Psoas muscle (tissue), 8 donors: ENCODE results near the gene ADARB1. TPM values are rescaled to one million over a fixed set of nuclear protein-coding genes. Genes with fewer than 3 reads are reported as not detected.
"Not testable (repeated sequence)": the region's sequence is repeated elsewhere in the genome, so short reads cannot be mapped to it uniquely, and the experiment has no call there.

Experiments used
- ATAC-seq, 4 donors: fragments of 200-7000 bp; cut with Tn5 transposase; one replicate each; pipeline ENCODE4 v1.9.1; 2020; ENCODE audit warnings: moderate library complexity in 3 of 4, mild to moderate bottlenecking in 2 of 4
- DNase-seq, 2 donors: peaks; one replicate each; pipeline ENCODE4 v3.0.0-alpha.2; 2020
- H3K27ac ChIP-seq: fragments of 200-600 bp; one replicate; pipeline ENCODE4 v1.8.0; 2022
- H3K27me3 ChIP-seq, 3 donors: fragments of 200-600 bp in 1 of 3; one replicate each; pipeline versions ENCODE4 v1.6.1 to v1.8.0; 2013 to 2022; ENCODE audit warnings: low read length in 2 of 3, mild to moderate bottlenecking in 2 of 3, moderate library complexity in 1 of 3; ENCODE audit not compliant: insufficient read depth in 3 of 3
- H3K36me3 ChIP-seq, 2 donors: fragments of 200-600 bp in 1 of 2; one replicate each; pipeline versions ENCODE4 v1.6.1 to v1.8.0; 2013 to 2022; ENCODE audit warnings: low read depth in 1 of 2, mild to moderate bottlenecking in 1 of 2, moderate library complexity in 1 of 2; ENCODE audit not compliant: insufficient read depth in 1 of 2
- H3K4me1 ChIP-seq: fragments of 200-600 bp; one replicate; pipeline ENCODE4 v1.8.0; 2022
- H3K4me3 ChIP-seq: fragments of 200-600 bp; one replicate; pipeline ENCODE4 v1.8.0; 2022; ENCODE audit warnings: mild to moderate bottlenecking
- H3K9me3 ChIP-seq: fragments of 200-600 bp; one replicate; pipeline ENCODE4 v1.8.0; 2022
- CTCF ChIP-seq: fragments of 200-600 bp; IDR thresholded peaks from one replicate; pipeline ENCODE4 v1.8.0; 2022; ENCODE audit warnings: antibody characterized with exemption
- WGBS, 3 donors: extraction: QIAGEN DNeasy Blood & Tissue Kit; methylation state at CpG; one replicate each; pipeline versions ENCODE4 v1.1.6 to v1.1.7; 2013; 5-methylcytosine and 5-hydroxymethylcytosine counted together
- intact Hi-C, 2 donors: fragments of 100-400 bp; cut with DNase I; formaldehyde crosslinking; loops; one replicate each; pipeline versions ENCODE4 v1.11.0 to v1.14.2; 2022
- polyA plus RNA-seq, 3 donors: library from polyadenylated mRNA; stranded (reverse); fragments of 200-250 nt; gene quantifications; one replicate each; pipeline ENCODE4 v1.2.3, GENCODE V29; 2013
- total RNA-seq, 4 donors: library from RNA; stranded (reverse); fragmentation: NEBNext Ultra II Directional in 2 of 4; extraction: Animal tissue kit (Norgen Biotek cat#: 25700) in 2 of 4; gene quantifications; one replicate each; pipeline versions ENCODE4 v1.2.1 to v1.2.4, GENCODE V29; 2021 to 2023
- donor health status: healthy with polysubstance abuse.
- donor health status: DM: no; HTN: no; CAD: no; lungs with moderate emphysema.
- donor health status: Bipolar disorder and iron deficiency.
- donor health status: healthy.
- donor health status: DM: yes; HTN: yes; CAD: no.
- donor health status: DM: no; HTN: no; CAD: no.
- donor health status: DM: no; HTN: no; CAD: no.
- donor health status: DM: yes; HTN: yes; CAD: no.

The ADARB1 gene
- total and polyA plus RNA-seq, 7 donors: 3.8 to 22.7 (median 6.9) TPM

GRCh38 chr21:45136927-45137611 lies 62.7 kb downstream of the ADARB1 start:
- DNase-seq: peak; percentile 87 to 92
- ATAC-seq: peak; percentile 54 to 68 (median 58)
- no peaks in the 10 kb centered on the region for H3K27me3 ChIP-seq
- peak; percentile 90 for TF ChIP-seq CTCF
- WGBS, 3 donors: 29 to 40% (median 33%) methylated on average over 11 of the region's 11 CpGs
- H3K27ac ChIP-seq: peak overlapping the region; percentile 71
- peaks cover 45% of the 10 kb centered on the region for H3K4me1 ChIP-seq
- H3K9me3 ChIP-seq: no peaks in the 10 kb centered on the region
- no peak overlapping the region for H3K4me3 ChIP-seq
- no peaks in the 10 kb centered on the region for H3K36me3 ChIP-seq
- intact Hi-C loops: loop anchor here (2.0 to 10.0 kb wide), 5 partner anchors 188 to 802 kb away; partner anchors contain the start of genes CFAP410 (in 1 of the 2) and PTTG1IP (in 1 of the 2)

GRCh38 chr21:45137612-45137937 lies 63.2 kb downstream of the ADARB1 start:
- Histone ChIP-seq H3K27ac (no peak overlapping the region), H3K36me3 (no peaks in the 10 kb centered on the region), H3K9me3 (no peaks in the 10 kb centered on the region), H3K27me3 (no peaks in the 10 kb centered on the region), H3K4me1 (peaks cover 45% of the 10 kb centered on the region), H3K4me3 (no peak overlapping the region)
- no peak for TF ChIP-seq CTCF
- intact Hi-C loops: loop anchor here (2.0 to 10.0 kb wide), 5 partner anchors 189 to 803 kb away; partner anchors contain the start of genes CFAP410 (in 1 of the 2) and PTTG1IP (in 1 of the 2)
- DNase-seq (no peak), ATAC-seq (no peak)

DNA sequence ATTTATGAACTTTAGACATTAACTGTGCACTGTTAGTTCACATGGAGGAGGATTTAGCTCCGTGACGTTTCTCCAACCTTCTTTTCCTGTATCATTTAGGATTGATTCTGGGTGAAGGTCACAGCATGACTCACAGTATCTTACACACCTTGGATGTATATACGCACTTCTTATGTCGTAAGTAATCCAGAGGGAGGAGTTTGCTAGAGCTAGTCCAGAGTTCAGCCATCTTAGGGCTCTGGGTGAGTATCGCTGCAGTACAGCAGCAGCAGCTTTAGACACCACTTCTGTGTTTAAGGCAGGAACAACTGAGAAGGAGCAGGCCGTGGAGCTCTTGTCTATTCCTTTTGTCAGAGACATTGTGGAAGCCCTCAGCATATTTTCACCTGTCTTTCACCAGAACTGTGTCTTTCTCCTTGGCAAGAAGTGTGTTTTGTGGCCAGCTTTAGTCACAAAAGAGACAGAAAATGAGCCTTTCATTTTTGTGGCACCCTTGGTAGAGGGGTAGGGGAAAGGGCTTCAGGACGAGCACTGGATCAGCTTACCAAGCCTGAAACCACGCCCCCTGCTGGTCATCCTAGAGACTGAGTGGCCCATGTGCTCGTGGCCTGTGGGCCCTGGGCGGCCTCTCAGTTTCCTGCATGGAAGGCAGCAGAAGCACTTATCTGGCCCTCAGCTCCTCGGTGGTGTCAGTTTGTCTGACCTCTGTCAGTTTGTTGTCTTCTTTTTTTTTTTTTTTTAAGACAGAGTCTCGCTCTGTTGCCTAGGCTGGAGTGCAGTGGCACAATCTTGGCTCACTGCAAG lies 64.0 kb downstream of the ADARB1 start:
- peak; percentile 74 to 80 for DNase-seq
- no peaks in the 10 kb centered on the region for H3K36me3 ChIP-seq
- H3K27me3 ChIP-seq: no peaks in the 10 kb centered on the region
- TF ChIP-seq CTCF: peak; percentile 69
- peak in 3 of 4 donors; percentile 21 to 48 (median 25) for ATAC-seq
- H3K4me1 ChIP-seq: peaks cover 45% of the 10 kb centered on the region
- H3K27ac ChIP-seq: no peak overlapping the region
- intact Hi-C loops: loop anchor here (10.0 kb wide), 3 partner anchors 264 to 804 kb away; partner anchors contain the start of genes CFAP410 (in 1 of the 2) and PTTG1IP (in 1 of the 2)
- 63 to 66% (median 64%) methylated on average over 12 of the region's 12 CpGs for WGBS, 3 donors
- H3K9me3 ChIP-seq: no peaks in the 10 kb centered on the region
- no peak overlapping the region for H3K4me3 ChIP-seq

DNA sequence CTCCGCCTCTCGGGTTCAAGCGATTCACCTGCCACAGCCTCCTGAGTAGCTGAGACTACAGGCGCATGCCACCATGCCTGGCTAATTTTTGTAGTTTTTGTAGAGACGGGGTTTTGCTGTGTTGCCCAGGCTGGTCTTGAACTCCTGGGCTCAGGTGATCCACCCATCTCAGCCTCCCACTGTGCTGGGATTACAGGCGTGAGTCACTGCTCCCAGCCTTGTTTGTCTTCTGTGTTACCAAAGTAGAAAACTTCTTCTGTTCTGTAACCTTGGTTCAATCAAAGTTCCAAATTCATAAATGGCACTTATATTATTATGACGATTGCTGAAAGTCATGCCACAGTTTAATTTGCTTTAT lies 64.6 kb downstream of the ADARB1 start:
- DNase-seq, H3K36me3 ChIP-seq, H3K9me3 ChIP-seq, H3K27ac ChIP-seq, H3K4me3 ChIP-seq, ATAC-seq, H3K27me3 ChIP-seq: not testable (repeated sequence)
- WGBS, 3 donors: 93 to 97% (median 95%) methylated on average over 7 of the region's 7 CpGs
- intact Hi-C loops: loop anchor here (10.0 kb wide), 3 partner anchors 264 to 804 kb away; partner anchors contain the start of genes CFAP410 (in 1 of the 2) and PTTG1IP (in 1 of the 2)
- peaks cover 45% of the 10 kb centered on the region for H3K4me1 ChIP-seq

GRCh38 chr21:45139473-45139872 lies 65.1 kb downstream of the ADARB1 start:
- Histone ChIP-seq H3K27ac (no peak overlapping the region), H3K9me3 (no peaks in the 10 kb centered on the region), H3K4me1 (peaks cover 43% of the 10 kb centered on the region), H3K36me3 (no peaks in the 10 kb centered on the region), H3K4me3 (no peak overlapping the region), H3K27me3 (no peaks in the 10 kb centered on the region)
- DNase-seq: no peak
- intact Hi-C loops: loop anchor here (10.0 kb wide), 3 partner anchors 265 to 805 kb away; partner anchors contain the start of genes CFAP410 (in 1 of the 2) and PTTG1IP (in 1 of the 2)
- ATAC-seq: no peak
- WGBS, 3 donors: 94 to 96% (median 95%) methylated on average over 13 of the region's 13 CpGs
- no peak for TF ChIP-seq CTCF
